ENCODE measurements around the gene HSPB2. TPM values are rescaled to one million over a fixed set of nuclear protein-coding genes. Genes with fewer than 3 reads are reported as not detected.

HSPB2 gene
- total and polyA plus RNA-seq, 7 experiments from 2014 or later: not detected

GRCh38 chr11:111957663-111958444, 45.3 kb downstream of the HSPB2 start:
- POLR2A ChIA-PET: no interaction called here
- no peak for DNase-seq

GRCh38 chr11:111960916-111961315, 48.4 kb downstream of the HSPB2 start:
- Histone ChIP-seq H3K36me3 (ENCODE audit: control insufficient read depth in 2 of 3, insufficient read depth in 3 of 3, low read length in 3 of 3) (no peaks in the 10 kb centered on the region), H3K27me3 (ENCODE audit: control insufficient read depth in 2 of 2, insufficient read depth in 2 of 2, low read length in 2 of 2) (no peaks in the 10 kb centered on the region), H3K4me1 (ENCODE audit: control insufficient read depth in 2 of 2, insufficient read depth in 2 of 2, low read length in 2 of 2) (no peaks in the 10 kb centered on the region), H3K4me3 (ENCODE audit: low read length) (no peak overlapping the region), H3K9me3 (ENCODE audit: control insufficient read depth in 2 of 3, low read length in 3 of 3) (no peaks in the 10 kb centered on the region), H3K27ac (ENCODE audit: low read depth, low read length) (no peak overlapping the region)
- Mint-ChIP-seq H3K36me3 (peaks cover 0 to 3% (median 0%) of the 10 kb centered on the region in 5 donors), H3K4me3 (no peak overlapping the region), H3K27me3 (peaks cover 0 to 4% (median 0%) of the 10 kb centered on the region in 5 donors), H3K27ac (no peak overlapping the region), H3K9me3 (no peaks in the 10 kb centered on the region), H3K4me1 (no peaks in the 10 kb centered on the region)
- ChIA-PET CTCF (no interaction called here), POLR2A (no interaction called here)
- DNase-seq (no peak), ATAC-seq (no peak)
- intact Hi-C loops (cut with micrococcal nuclease): no loop called here

More at GRCh38 chr11:111957663-111958444, 45.3 kb downstream of the HSPB2 start:
- no peaks in the 10 kb centered on the region for H3K9me3 ChIP-seq (ENCODE audit: control insufficient read depth in 2 of 3, low read length in 3 of 3)
- no peaks in the 10 kb centered on the region for H3K36me3 ChIP-seq (ENCODE audit: control insufficient read depth in 2 of 3, insufficient read depth in 3 of 3, low read length in 3 of 3)
- peaks cover 0 to 4% (median 0%) of the 10 kb centered on the region in 5 donors for H3K27me3 Mint-ChIP-seq
- H3K9me3 Mint-ChIP-seq: no peaks in the 10 kb centered on the region
- intact Hi-C loops (cut with micrococcal nuclease): no loop called here
- no peak overlapping the region for H3K4me3 ChIP-seq (ENCODE audit: low read length)
- H3K27ac ChIP-seq (ENCODE audit: low read depth, low read length): no peak overlapping the region
- no peak overlapping the region for H3K27ac Mint-ChIP-seq
- CTCF ChIA-PET: interaction anchor here (1.0 kb wide), 1 partner anchor 26 kb away, joined by 4 read pairs; no protein-coding TSS in a partner anchor
- H3K36me3 Mint-ChIP-seq: peaks cover 0 to 3% (median 0%) of the 10 kb centered on the region in 5 donors
- H3K4me1 ChIP-seq (ENCODE audit: control insufficient read depth in 2 of 2, insufficient read depth in 2 of 2, low read length in 2 of 2): no peaks in the 10 kb centered on the region
- no peak for ATAC-seq
- no peaks in the 10 kb centered on the region for H3K27me3 ChIP-seq (ENCODE audit: control insufficient read depth in 2 of 2, insufficient read depth in 2 of 2, low read length in 2 of 2)
- H3K4me1 Mint-ChIP-seq: no peaks in the 10 kb centered on the region
- H3K4me3 Mint-ChIP-seq: no peak overlapping the region

GRCh38 chr11:111961389-111962300, 49.1 kb downstream of the HSPB2 start:
- H3K27me3 Mint-ChIP-seq: peaks cover 0 to 4% (median 0%) of the 10 kb centered on the region in 5 donors
- no peak overlapping the region for H3K27ac Mint-ChIP-seq
- H3K36me3 ChIP-seq (ENCODE audit: control insufficient read depth in 2 of 3, insufficient read depth in 3 of 3, low read length in 3 of 3): no peaks in the 10 kb centered on the region
- intact Hi-C loops (cut with micrococcal nuclease): no loop called here
- no peaks in the 10 kb centered on the region for H3K9me3 ChIP-seq (ENCODE audit: control insufficient read depth in 2 of 3, low read length in 3 of 3)
- ChIA-PET POLR2A (interaction anchor here (0.5 kb wide), 1 partner anchor 41 kb away, joined by 5 read pairs; no protein-coding TSS in a partner anchor), CTCF (interaction anchor here (0.6 to 0.7 kb wide), 2 partner anchors 21 to 400 kb away, joined by 3 read pairs; no protein-coding TSS in a partner anchor)
- H3K36me3 Mint-ChIP-seq: peaks cover 0 to 4% (median 0%) of the 10 kb centered on the region in 5 donors
- no peak overlapping the region for H3K27ac ChIP-seq (ENCODE audit: low read depth, low read length)
- DNase-seq (no peak), ATAC-seq (no peak)
- no peaks in the 10 kb centered on the region for H3K4me1 ChIP-seq (ENCODE audit: control insufficient read depth in 2 of 2, insufficient read depth in 2 of 2, low read length in 2 of 2)
- H3K4me3 ChIP-seq (ENCODE audit: low read length): no peak overlapping the region
- H3K4me1 Mint-ChIP-seq: no peaks in the 10 kb centered on the region
- no peaks in the 10 kb centered on the region for H3K27me3 ChIP-seq (ENCODE audit: control insufficient read depth in 2 of 2, insufficient read depth in 2 of 2, low read length in 2 of 2)
- H3K9me3 Mint-ChIP-seq: no peaks in the 10 kb centered on the region
- H3K4me3 Mint-ChIP-seq: no peak overlapping the region

Other genes starting within 250 kb of the HSPB2 start
- gene PPP2R1B, start 146.3 kb upstream of the HSPB2 start, total RNA-seq: 10 to 100 TPM; 25.8 to 49.2 (median 34.0) TPM
- 10 to 100 TPM; 15.1 to 17.3 TPM for gene PPP2R1B, start 146.3 kb upstream of the HSPB2 start, polyA plus RNA-seq
- 10 to 100 TPM; 16.4 to 30.2 (median 29.2) TPM for gene ALG9, start 41.2 kb upstream of the HSPB2 start, total RNA-seq
- 10 to 100 TPM; 14.1 to 20.3 TPM for gene ALG9, start 41.2 kb upstream of the HSPB2 start, polyA plus RNA-seq
- 1 to 10 TPM; 2.7 to 6.0 (median 5.3) TPM for gene FDXACB1, start 33.6 kb upstream of the HSPB2 start, total RNA-seq
- 10 to 100 TPM in 1 of 2 donors, 1 to 10 TPM in 1; 6.9 to 11.3 TPM for gene FDXACB1, start 33.6 kb upstream of the HSPB2 start, polyA plus RNA-seq
- 10 to 100 TPM; 13.7 to 24.9 (median 18.3) TPM for gene CFAP68, start 33.2 kb upstream of the HSPB2 start, total RNA-seq
- gene CFAP68, start 33.2 kb upstream of the HSPB2 start, polyA plus RNA-seq: 10 to 100 TPM; 34.5 to 39.4 TPM
- gene CRYAB, start 964 bp upstream of the HSPB2 start, total RNA-seq: not detected
- gene CRYAB, start 964 bp upstream of the HSPB2 start, polyA plus RNA-seq: not detected
- not detected for gene C11orf52, start 6.2 kb downstream of the HSPB2 start, total RNA-seq
- gene C11orf52, start 6.2 kb downstream of the HSPB2 start, polyA plus RNA-seq: under 1 TPM in 1 of 2 donors, not detected in 1; 0.26 TPM
- 10 to 100 TPM in 1 of 5 experiments, 1 to 10 TPM in 2, under 1 TPM in 2; 0.50 to 10.4 (median 1.3) TPM for gene DIXDC1, start 24.6 kb downstream of the HSPB2 start, total RNA-seq
- 1 to 10 TPM in 1 of 2 donors, under 1 TPM in 1; 0.76 to 2.0 TPM for gene DIXDC1, start 24.6 kb downstream of the HSPB2 start, polyA plus RNA-seq
- 10 to 100 TPM; 13.1 to 31.0 (median 17.8) TPM for gene DLAT, start 112.7 kb downstream of the HSPB2 start, total RNA-seq
- gene DLAT, start 112.7 kb downstream of the HSPB2 start, polyA plus RNA-seq: 10 to 100 TPM; 24.2 to 25.9 TPM
- gene PIH1D2, start 161.3 kb downstream of the HSPB2 start, total RNA-seq: under 1 TPM in 4 of 5 experiments, not detected in 1; 0.32 to 0.57 (median 0.44) TPM
- gene PIH1D2, start 161.3 kb downstream of the HSPB2 start, polyA plus RNA-seq: not detected
- 10 to 100 TPM; 12.4 to 22.9 (median 19.7) TPM for gene NKAPD1, start 161.6 kb downstream of the HSPB2 start, total RNA-seq
- 10 to 100 TPM in 1 of 2 donors, 1 to 10 TPM in 1; 9.2 to 10.9 TPM for gene NKAPD1, start 161.6 kb downstream of the HSPB2 start, polyA plus RNA-seq
- gene TIMM8B, start 174.0 kb downstream of the HSPB2 start, total RNA-seq: 10 to 100 TPM; 15.5 to 61.1 (median 24.3) TPM
- gene TIMM8B, start 174.0 kb downstream of the HSPB2 start, polyA plus RNA-seq: 10 to 100 TPM; 42.6 to 71.4 TPM
- 10 to 100 TPM; 39.6 to 84.4 (median 65.8) TPM for gene SDHD, start 174.1 kb downstream of the HSPB2 start, total RNA-seq
- gene SDHD, start 174.1 kb downstream of the HSPB2 start, polyA plus RNA-seq: 100 to 1,000 TPM; 188 to 211 TPM